ENCODE measurements around the gene NDUFC1.

DNA sequence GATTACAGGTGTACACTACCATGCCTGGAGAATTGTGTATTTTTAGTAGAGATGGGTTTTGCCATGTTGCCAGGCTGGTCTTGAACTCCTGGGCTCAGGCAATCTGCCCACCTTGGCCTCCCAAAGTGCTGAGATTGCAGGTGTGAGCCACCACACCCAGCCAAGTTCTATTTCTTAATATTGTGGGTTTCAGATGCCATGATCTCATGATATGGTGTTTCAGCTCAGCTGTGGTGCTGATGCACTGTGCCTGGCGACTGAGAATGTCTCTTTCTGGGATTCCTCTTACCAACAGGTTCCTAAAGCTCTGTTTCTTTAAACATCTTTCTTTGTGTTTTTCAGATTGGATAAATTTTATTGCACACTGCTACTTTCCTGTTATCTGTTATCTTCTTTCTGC is 17.3 kb upstream of the NDUFC1 start:
- TF ChIP-seq SP1 (IDR thresholded peaks at IDR 0.05), result no peak
- no peak for TF ChIP-seq JUND (IDR thresholded peaks at IDR 0.05)
- TF ChIP-seq, protein P1, sequence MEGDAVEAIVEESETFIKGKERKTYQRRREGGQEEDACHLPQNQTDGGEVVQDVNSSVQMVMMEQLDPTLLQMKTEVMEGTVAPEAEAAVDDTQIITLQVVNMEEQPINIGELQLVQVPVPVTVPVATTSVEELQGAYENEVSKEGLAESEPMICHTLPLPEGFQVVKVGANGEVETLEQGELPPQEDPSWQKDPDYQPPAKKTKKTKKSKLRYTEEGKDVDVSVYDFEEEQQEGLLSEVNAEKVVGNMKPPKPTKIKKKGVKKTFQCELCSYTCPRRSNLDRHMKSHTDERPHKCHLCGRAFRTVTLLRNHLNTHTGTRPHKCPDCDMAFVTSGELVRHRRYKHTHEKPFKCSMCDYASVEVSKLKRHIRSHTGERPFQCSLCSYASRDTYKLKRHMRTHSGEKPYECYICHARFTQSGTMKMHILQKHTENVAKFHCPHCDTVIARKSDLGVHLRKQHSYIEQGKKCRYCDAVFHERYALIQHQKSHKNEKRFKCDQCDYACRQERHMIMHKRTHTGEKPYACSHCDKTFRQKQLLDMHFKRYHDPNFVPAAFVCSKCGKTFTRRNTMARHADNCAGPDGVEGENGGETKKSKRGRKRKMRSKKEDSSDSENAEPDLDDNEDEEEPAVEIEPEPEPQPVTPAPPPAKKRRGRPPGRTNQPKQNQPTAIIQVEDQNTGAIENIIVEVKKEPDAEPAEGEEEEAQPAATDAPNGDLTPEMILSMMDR (IDR thresholded peaks at IDR 0.05; ENCODE audit: low read depth, low read length, missing input control), result no peak

Data from liver (tissue), 3 donors.